Endothelial cell (in vitro differentiated cells): ENCODE results near the gene NUFIP1. TPM values are rescaled to one million over a fixed set of nuclear protein-coding genes. Genes with fewer than 3 reads are reported as not detected.

Experiments
- DNase-seq: peaks from one replicate; pipeline ENCODE4 v3.0.0; 2021; ENCODE audit warnings: low spot score
- H3K27ac Mint-ChIP-seq: one replicate; pipeline ENCODE4 v1.8.0; 2021; ENCODE audit warnings: mixed read lengths, inconsistent platforms; ENCODE audit not compliant: unreplicated experiment
- H3K27me3 Mint-ChIP-seq: one replicate; pipeline ENCODE4 v1.8.0; 2021; ENCODE audit warnings: mild to moderate bottlenecking, moderate library complexity, mixed read lengths, inconsistent platforms; ENCODE audit not compliant: unreplicated experiment
- H3K36me3 Mint-ChIP-seq: one replicate; pipeline ENCODE4 v1.8.0; 2021; ENCODE audit warnings: mild to moderate bottlenecking, low read depth, mixed read lengths, inconsistent platforms; ENCODE audit not compliant: unreplicated experiment
- H3K4me1 Mint-ChIP-seq: one replicate; pipeline ENCODE4 v1.8.0; 2021; ENCODE audit warnings: mild to moderate bottlenecking, mixed read lengths, inconsistent platforms; ENCODE audit not compliant: unreplicated experiment
- H3K4me3 Mint-ChIP-seq: one replicate; pipeline ENCODE4 v1.8.0; 2021; ENCODE audit warnings: mild to moderate bottlenecking, mixed read lengths, inconsistent platforms; ENCODE audit not compliant: unreplicated experiment
- H3K9me3 Mint-ChIP-seq: one replicate; pipeline ENCODE4 v1.8.0; 2021; ENCODE audit warnings: mixed read lengths, inconsistent platforms; ENCODE audit not compliant: unreplicated experiment
- total RNA-seq: library from RNA; stranded (reverse); fragmentation: NEBNext Ultra II Directional; extraction: Animal tissue kit (Norgen Biotek cat#: 25700); gene quantifications from one replicate; pipeline ENCODE4 v1.2.1, GENCODE V29; 2021; ENCODE audit not compliant: unreplicated experiment
- TF ChIP-seq, protein P1 (sequence below): fragments of 200-600 bp; sonication (generic); IDR thresholded peaks from one replicate; pipeline ENCODE4 v1.5.0; 2021; ENCODE audit warnings: antibody characterized with exemption; ENCODE audit not compliant: unreplicated experiment

The NUFIP1 gene
- total RNA-seq, 1 donor from 2014 or later: 7.0 TPM

DNA sequence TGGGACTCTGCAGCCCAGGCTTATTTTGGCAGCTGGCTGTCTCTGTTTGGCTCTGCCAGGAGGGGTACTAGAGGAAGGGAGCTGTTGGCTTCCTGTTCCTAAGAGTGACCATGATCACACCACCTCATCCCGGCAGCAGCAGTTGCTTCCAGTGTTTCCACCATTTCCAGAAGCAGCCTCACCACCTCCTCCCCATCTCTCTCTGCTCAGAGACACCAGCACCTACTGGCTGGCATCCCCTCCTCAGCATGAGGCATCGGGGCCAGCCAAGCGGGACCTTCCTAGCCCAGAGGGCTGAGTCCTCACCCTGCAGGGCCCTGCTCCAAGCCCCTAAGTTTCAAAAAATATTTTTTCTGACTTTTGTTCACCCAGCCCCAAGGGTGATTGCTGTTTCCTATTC, 59.0 kb downstream of the NUFIP1 start:
- Mint-ChIP-seq H3K27ac (peak overlapping the region; percentile 17), H3K4me3 (no peak overlapping the region)
- TF ChIP-seq, protein P1, sequence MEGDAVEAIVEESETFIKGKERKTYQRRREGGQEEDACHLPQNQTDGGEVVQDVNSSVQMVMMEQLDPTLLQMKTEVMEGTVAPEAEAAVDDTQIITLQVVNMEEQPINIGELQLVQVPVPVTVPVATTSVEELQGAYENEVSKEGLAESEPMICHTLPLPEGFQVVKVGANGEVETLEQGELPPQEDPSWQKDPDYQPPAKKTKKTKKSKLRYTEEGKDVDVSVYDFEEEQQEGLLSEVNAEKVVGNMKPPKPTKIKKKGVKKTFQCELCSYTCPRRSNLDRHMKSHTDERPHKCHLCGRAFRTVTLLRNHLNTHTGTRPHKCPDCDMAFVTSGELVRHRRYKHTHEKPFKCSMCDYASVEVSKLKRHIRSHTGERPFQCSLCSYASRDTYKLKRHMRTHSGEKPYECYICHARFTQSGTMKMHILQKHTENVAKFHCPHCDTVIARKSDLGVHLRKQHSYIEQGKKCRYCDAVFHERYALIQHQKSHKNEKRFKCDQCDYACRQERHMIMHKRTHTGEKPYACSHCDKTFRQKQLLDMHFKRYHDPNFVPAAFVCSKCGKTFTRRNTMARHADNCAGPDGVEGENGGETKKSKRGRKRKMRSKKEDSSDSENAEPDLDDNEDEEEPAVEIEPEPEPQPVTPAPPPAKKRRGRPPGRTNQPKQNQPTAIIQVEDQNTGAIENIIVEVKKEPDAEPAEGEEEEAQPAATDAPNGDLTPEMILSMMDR: no peak

DNA sequence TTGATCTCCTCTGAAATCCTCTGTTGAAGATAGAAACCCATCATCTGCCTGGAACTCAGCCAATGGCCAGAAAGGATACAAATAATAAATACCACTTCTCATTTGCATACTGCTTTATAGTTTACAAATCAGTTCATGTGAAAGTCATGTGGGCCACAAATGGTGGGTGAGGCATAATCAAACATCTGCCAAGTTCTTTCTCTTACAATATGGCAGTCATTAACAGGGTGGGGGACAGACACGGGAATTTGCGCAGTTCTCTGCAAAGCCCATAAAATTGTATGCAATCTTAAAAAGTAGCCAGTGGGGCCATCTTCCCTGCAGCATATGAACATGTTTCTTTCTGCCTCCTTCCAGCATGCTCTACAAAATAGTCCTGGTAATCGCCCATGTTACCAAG, 59.6 kb downstream of the NUFIP1 start:
- H3K27me3 Mint-ChIP-seq: no peaks in the 10 kb centered on the region
- peaks cover 8% of the 10 kb centered on the region for H3K36me3 Mint-ChIP-seq
- H3K27ac Mint-ChIP-seq: peak overlapping the region; percentile 17
- H3K4me3 Mint-ChIP-seq: no peak overlapping the region
- DNase-seq: no peak
- TF ChIP-seq, protein P1: no peak
- H3K4me1 Mint-ChIP-seq: peaks cover 61% of the 10 kb centered on the region
- no peaks in the 10 kb centered on the region for H3K9me3 Mint-ChIP-seq

More for the DNA sequence above, 59.0 kb downstream of the NUFIP1 start:
- no peaks in the 10 kb centered on the region for H3K27me3 Mint-ChIP-seq
- H3K9me3 Mint-ChIP-seq: no peaks in the 10 kb centered on the region
- H3K4me1 Mint-ChIP-seq: peaks cover 64% of the 10 kb centered on the region
- peaks cover 8% of the 10 kb centered on the region for H3K36me3 Mint-ChIP-seq
- no peak for DNase-seq

DNA sequence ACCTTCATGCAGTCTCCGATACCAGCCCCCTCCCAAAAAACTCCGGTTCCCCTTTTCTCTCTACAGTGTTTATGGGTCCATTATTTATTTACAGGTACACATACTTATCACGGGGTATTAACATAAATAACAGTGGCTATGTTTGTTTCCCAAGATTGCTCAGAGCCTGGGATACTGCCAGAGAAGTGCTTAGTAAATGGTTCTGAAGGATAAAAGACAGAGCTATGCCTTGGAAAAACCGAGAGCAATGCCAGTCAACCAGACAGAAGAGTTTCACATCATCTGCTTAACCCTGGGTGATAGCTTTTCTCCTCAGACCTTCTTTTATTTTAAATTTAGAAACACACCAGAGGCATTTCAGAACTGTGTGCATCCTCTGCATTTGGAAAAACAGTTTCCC, 61.3 kb downstream of the NUFIP1 start:
- Mint-ChIP-seq H3K4me3 (no peak overlapping the region), H3K36me3 (peaks cover 8% of the 10 kb centered on the region), H3K4me1 (peaks cover 48% of the 10 kb centered on the region), H3K9me3 (no peaks in the 10 kb centered on the region), H3K27ac (no peak overlapping the region), H3K27me3 (peaks cover 2% of the 10 kb centered on the region)
- DNase-seq: no peak
- TF ChIP-seq, protein P1: no peak

DNA sequence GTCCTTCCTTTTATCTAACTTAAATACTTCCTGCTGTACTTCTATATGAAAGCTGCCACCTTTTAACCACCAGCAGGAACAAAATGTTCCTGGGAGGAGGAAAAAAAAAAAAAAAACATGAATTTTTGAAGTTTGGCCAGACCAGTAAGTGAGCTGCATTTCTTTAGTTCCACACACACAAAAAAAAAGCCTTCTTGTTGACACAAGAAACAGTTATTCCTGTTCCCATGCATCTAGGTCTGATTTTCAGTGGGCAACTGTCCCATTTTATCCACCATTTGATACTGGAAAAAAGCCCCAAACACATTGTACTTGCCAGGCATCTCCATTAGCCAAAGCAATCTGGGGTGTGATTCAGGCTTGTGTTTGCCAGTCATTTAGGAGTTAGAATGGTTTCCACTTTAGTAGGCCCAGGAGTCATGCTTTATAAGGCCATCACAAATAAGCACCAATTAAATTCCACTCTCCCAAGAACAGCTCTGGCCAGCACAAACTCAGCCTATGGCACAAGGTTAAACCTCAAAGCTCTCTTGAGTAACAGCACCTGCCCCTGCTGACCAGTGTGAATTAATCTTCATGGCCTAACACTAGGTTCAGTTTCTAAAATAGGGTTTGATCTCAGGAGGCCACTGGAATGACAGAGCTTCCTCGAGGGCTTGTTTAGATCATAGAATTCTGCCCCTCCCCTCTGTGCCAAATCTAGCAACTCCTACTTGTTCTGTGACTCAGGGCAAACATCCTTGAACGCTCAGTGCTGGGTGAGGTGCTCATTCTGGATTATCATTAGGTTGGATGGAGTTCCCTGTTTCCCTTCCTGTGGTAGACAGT, 67.1 kb downstream of the NUFIP1 start:
- peaks cover 5% of the 10 kb centered on the region for H3K36me3 Mint-ChIP-seq
- H3K27me3 Mint-ChIP-seq: peaks cover 2% of the 10 kb centered on the region
- H3K4me3 Mint-ChIP-seq: no peak overlapping the region
- H3K27ac Mint-ChIP-seq: no peak overlapping the region
- DNase-seq: no peak
- H3K9me3 Mint-ChIP-seq: no peaks in the 10 kb centered on the region
- TF ChIP-seq, protein P1: no peak
- peaks cover 23% of the 10 kb centered on the region for H3K4me1 Mint-ChIP-seq

DNA sequence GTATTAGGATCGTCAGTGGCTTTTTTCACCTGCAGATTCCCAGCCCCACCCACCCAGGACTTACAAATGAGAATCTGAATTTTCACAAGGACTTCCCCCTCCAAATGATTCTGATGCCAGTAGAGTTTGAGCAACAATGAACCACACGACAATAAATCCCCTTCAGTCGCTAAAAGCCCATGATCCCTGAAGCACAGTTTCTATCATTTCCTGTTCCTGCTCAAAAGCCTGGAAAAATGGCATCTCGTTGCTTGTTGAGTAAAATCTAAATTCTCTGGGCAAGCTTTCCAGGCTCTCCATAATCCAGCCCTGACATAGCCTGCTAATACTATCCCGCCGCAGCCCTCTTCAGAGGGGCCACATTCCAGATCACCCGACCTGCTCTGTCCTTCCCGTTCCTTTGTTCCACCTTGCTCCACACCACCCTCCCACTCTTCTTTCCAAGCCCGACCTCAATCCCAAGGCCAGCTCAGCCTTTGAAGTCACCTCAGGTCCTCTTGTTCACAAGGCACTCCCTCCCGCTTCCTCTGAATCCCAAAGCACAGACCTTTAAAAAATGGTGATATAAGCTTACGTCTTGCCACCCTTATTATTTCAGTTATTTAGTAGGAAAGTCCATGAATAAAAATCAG, 67.9 kb downstream of the NUFIP1 start:
- Mint-ChIP-seq H3K4me1 (peaks cover 22% of the 10 kb centered on the region), H3K36me3 (peaks cover 4% of the 10 kb centered on the region), H3K27me3 (peaks cover 2% of the 10 kb centered on the region), H3K27ac (peak overlapping the region; percentile 75), H3K4me3 (no peak overlapping the region), H3K9me3 (no peaks in the 10 kb centered on the region)
- TF ChIP-seq, protein P1: no peak
- DNase-seq: no peak
